Measurements from ENCODE around the gene DNAJB9.
"Not testable (repeated sequence)": the region's sequence is repeated elsewhere in the genome, so short reads cannot be mapped to it uniquely, and the experiment has no call there.

The DNAJB9 gene

DNA sequence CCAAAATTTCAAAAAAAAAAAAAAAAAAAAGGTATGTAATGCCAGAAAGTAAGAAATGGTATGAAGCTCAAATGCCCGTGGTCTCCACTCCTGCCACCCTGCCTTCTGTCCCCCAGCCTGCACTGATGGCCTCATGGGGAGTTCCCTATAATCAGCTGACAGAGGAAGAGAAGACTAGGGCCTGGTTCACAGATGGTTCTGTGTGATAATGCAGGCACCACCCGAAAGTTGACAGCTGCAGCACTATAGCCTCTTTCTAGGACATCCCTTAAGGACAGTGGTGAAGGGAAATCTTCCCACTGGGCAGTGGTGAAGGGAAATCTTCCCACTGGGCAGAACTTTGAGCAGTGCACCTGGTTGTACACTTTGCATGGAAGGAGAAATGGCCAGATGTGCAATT lies 31.4 kb upstream of the DNAJB9 start:
- H3K4me3 ChIP-seq (ENCODE audit: insufficient read depth in 1 of 2, low read depth in 1 of 2, low read length in 2 of 2); H2BK120ac ChIP-seq (ENCODE audit: low read depth, low read length); H2BK15ac ChIP-seq (ENCODE audit: low read depth, poor library complexity, severe bottlenecking); H2BK5ac ChIP-seq (ENCODE audit: low read depth, low read length, poor library complexity, severe bottlenecking); H3K18ac ChIP-seq (ENCODE audit: low read depth in 1 of 2, low read length in 2 of 2); H4K91ac ChIP-seq (ENCODE audit: low read length); H3K9ac ChIP-seq (ENCODE audit: low read length); H3K27me3 ChIP-seq (ENCODE audit: control insufficient read depth in 1 of 2, insufficient read depth in 1 of 2, low read length in 2 of 2); H3K36me3 ChIP-seq (ENCODE audit: control insufficient read depth in 1 of 2, insufficient read depth in 2 of 2, low read depth in 1 of 2, low read length in 2 of 2); H3K4me2 ChIP-seq (ENCODE audit: low read length, poor library complexity, severe bottlenecking); H3K4ac ChIP-seq (ENCODE audit: low read depth in 1 of 2, low read length in 2 of 2); H2AK5ac ChIP-seq (ENCODE audit: low read length, severe bottlenecking); H2AFZ ChIP-seq (ENCODE audit: low read depth, low read length); H3K27ac ChIP-seq (ENCODE audit: low read length, poor library complexity, severe bottlenecking); H3K79me1 ChIP-seq (replicated peaks; ENCODE audit: low read length, poor library complexity, severe bottlenecking); H2BK12ac ChIP-seq (ENCODE audit: low read length in 2 of 2); H4K8ac ChIP-seq (ENCODE audit: low read length); H3K23ac ChIP-seq (ENCODE audit: low read length in 2 of 2); H3K9me3 ChIP-seq (ENCODE audit: control insufficient read depth, low read length); DNase-seq; H3K4me1 ChIP-seq (ENCODE audit: control insufficient read depth, insufficient read depth, low read depth, low read length); H3K14ac ChIP-seq (ENCODE audit: low read length in 2 of 2): not testable (repeated sequence)
- 83% methylated on average over 2 of the region's 2 CpGs for WGBS

DNA sequence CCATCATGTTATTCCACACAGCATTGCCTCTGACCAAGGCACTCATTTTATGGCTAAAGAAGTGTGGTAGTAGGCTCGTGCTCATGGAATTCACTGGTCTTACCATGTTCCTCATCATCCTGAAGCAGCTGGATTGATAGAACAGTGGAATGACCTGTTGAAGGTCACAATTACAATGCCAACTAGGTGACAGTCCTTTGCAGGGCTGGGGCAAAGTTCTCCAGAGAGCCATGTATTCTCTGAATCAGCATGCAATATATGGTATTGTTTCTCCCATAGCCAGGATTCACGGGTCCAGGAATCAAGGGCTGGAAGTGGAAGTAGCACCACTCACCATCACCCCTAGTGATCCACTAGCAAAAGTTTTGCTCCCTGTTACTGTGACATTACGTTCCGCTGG lies 31.0 kb upstream of the DNAJB9 start:
- not testable (repeated sequence) for H2BK15ac ChIP-seq (ENCODE audit: low read depth, poor library complexity, severe bottlenecking); H3K4me3 ChIP-seq (ENCODE audit: insufficient read depth in 1 of 2, low read depth in 1 of 2, low read length in 2 of 2); H2BK120ac ChIP-seq (ENCODE audit: low read depth, low read length); H2AK5ac ChIP-seq (ENCODE audit: low read length, severe bottlenecking); H2AFZ ChIP-seq (ENCODE audit: low read depth, low read length); H3K9me3 ChIP-seq (ENCODE audit: control insufficient read depth, low read length); H3K27ac ChIP-seq (ENCODE audit: low read length, poor library complexity, severe bottlenecking); H3K4ac ChIP-seq (ENCODE audit: low read depth in 1 of 2, low read length in 2 of 2); H3K14ac ChIP-seq (ENCODE audit: low read length in 2 of 2); H3K18ac ChIP-seq (ENCODE audit: low read depth in 1 of 2, low read length in 2 of 2); H4K91ac ChIP-seq (ENCODE audit: low read length); H3K4me2 ChIP-seq (ENCODE audit: low read length, poor library complexity, severe bottlenecking); H2BK5ac ChIP-seq (ENCODE audit: low read depth, low read length, poor library complexity, severe bottlenecking); H3K9ac ChIP-seq (ENCODE audit: low read length); H4K8ac ChIP-seq (ENCODE audit: low read length); H2BK12ac ChIP-seq (ENCODE audit: low read length in 2 of 2); H3K23ac ChIP-seq (ENCODE audit: low read length in 2 of 2); H3K79me1 ChIP-seq (replicated peaks; ENCODE audit: low read length, poor library complexity, severe bottlenecking); DNase-seq; H3K36me3 ChIP-seq (ENCODE audit: control insufficient read depth in 1 of 2, insufficient read depth in 2 of 2, low read depth in 1 of 2, low read length in 2 of 2); H3K4me1 ChIP-seq (ENCODE audit: control insufficient read depth, insufficient read depth, low read depth, low read length); H3K27me3 ChIP-seq (ENCODE audit: control insufficient read depth in 1 of 2, insufficient read depth in 1 of 2, low read length in 2 of 2)
- WGBS, result 91% methylated on average over 4 of the region's 4 CpGs

DNA sequence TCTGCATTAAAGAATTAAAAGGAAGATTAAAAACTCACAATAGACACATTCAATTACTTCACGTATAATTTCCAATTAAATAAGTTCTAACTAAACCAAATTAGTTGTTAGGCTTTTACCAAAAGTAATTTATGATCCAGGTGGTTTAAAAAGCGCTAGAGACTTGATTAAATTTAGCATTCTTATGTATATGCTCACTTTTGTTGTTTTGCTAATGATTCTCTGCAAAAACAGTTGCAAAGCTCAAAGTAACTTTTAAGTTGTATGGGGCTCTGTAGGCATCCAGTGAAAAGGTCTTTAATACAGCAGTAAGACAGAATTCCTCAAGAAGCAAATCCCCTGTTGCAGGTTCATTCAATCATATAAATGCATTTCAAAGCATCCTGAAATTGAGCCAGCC lies 28.2 kb upstream of the DNAJB9 start:
- Histone ChIP-seq H3K9me3 (ENCODE audit: control insufficient read depth, low read length) (no peaks in the 10 kb centered on the region), H2AK5ac (ENCODE audit: low read length, severe bottlenecking) (no peak overlapping the region), H3K18ac (ENCODE audit: low read depth in 1 of 2, low read length in 2 of 2) (no peak overlapping the region), H2BK120ac (ENCODE audit: low read depth, low read length) (no peak overlapping the region), H2BK5ac (ENCODE audit: low read depth, low read length, poor library complexity, severe bottlenecking) (no peak overlapping the region), H4K91ac (ENCODE audit: low read length) (no peak overlapping the region), H3K36me3 (ENCODE audit: control insufficient read depth in 1 of 2, insufficient read depth in 2 of 2, low read depth in 1 of 2, low read length in 2 of 2) (no peaks in the 10 kb centered on the region), H3K4me2 (ENCODE audit: low read length, poor library complexity, severe bottlenecking) (no peak overlapping the region), H2BK12ac (ENCODE audit: low read length in 2 of 2) (no peak overlapping the region), H2AFZ (ENCODE audit: low read depth, low read length) (no peak overlapping the region), H3K4me3 (ENCODE audit: insufficient read depth in 1 of 2, low read depth in 1 of 2, low read length in 2 of 2) (no peak overlapping the region), H3K4me1 (ENCODE audit: control insufficient read depth, insufficient read depth, low read depth, low read length) (no peaks in the 10 kb centered on the region), H3K27me3 (ENCODE audit: control insufficient read depth in 1 of 2, insufficient read depth in 1 of 2, low read length in 2 of 2) (no peaks in the 10 kb centered on the region), H3K14ac (ENCODE audit: low read length in 2 of 2) (no peak overlapping the region), H3K79me1 (replicated peaks; ENCODE audit: low read length, poor library complexity, severe bottlenecking) (no peaks in the 10 kb centered on the region), H2BK15ac (ENCODE audit: low read depth, poor library complexity, severe bottlenecking) (no peak overlapping the region), H3K27ac (ENCODE audit: low read length, poor library complexity, severe bottlenecking) (no peak overlapping the region), H4K8ac (ENCODE audit: low read length) (no peak overlapping the region), H3K9ac (ENCODE audit: low read length) (no peak overlapping the region), H3K23ac (ENCODE audit: low read length in 2 of 2) (no peak overlapping the region), H3K4ac (ENCODE audit: low read depth in 1 of 2, low read length in 2 of 2) (no peak overlapping the region)
- 40% methylated on average over 1 of the region's 2 CpGs for WGBS
- no peak for DNase-seq

DNA sequence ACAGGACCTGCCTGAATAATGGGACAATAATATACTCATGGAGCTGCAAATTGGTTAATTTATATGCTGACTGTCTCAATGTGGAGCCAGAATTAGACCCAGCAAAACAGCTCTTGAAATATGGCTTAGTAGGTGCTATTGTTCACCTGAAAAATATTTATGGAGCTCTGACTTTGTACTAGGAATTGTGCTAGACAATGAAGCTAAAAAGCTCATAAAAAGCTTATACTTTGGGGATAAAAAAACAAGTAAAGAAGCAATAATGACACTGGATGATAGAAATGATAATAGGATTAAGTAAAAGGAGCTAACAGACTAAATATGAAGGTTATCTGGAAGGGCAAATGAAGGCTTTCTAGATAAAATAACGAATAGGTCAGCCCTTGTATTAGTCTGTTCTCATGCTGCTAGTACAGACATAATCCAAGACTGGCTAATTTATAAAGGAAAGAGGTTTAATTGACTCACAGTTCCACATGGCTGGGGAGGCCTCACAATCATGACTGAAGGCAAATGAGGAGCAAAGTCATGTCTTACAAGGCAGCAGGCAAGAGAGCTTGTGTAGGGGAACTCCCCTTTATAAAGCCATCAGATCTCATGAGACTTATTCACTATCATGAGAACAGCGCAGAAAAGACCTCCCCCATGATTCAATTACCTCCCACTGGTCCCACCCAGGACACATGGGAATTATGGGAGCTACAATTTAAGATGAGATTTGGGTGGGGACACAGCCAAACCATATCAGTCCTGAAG lies 21.4 kb upstream of the DNAJB9 start:
- not testable (repeated sequence) for H3K4me2 ChIP-seq (ENCODE audit: low read length, poor library complexity, severe bottlenecking); H3K4ac ChIP-seq (ENCODE audit: low read depth in 1 of 2, low read length in 2 of 2); H4K91ac ChIP-seq (ENCODE audit: low read length); H3K79me1 ChIP-seq (replicated peaks; ENCODE audit: low read length, poor library complexity, severe bottlenecking); H2AFZ ChIP-seq (ENCODE audit: low read depth, low read length); H2AK5ac ChIP-seq (ENCODE audit: low read length, severe bottlenecking); H3K9ac ChIP-seq (ENCODE audit: low read length); H3K27me3 ChIP-seq (ENCODE audit: control insufficient read depth in 1 of 2, insufficient read depth in 1 of 2, low read length in 2 of 2); H2BK120ac ChIP-seq (ENCODE audit: low read depth, low read length); H3K36me3 ChIP-seq (ENCODE audit: control insufficient read depth in 1 of 2, insufficient read depth in 2 of 2, low read depth in 1 of 2, low read length in 2 of 2); H2BK15ac ChIP-seq (ENCODE audit: low read depth, poor library complexity, severe bottlenecking); H3K18ac ChIP-seq (ENCODE audit: low read depth in 1 of 2, low read length in 2 of 2); H3K9me3 ChIP-seq (ENCODE audit: control insufficient read depth, low read length); H3K4me3 ChIP-seq (ENCODE audit: insufficient read depth in 1 of 2, low read depth in 1 of 2, low read length in 2 of 2); H3K14ac ChIP-seq (ENCODE audit: low read length in 2 of 2); H3K27ac ChIP-seq (ENCODE audit: low read length, poor library complexity, severe bottlenecking); DNase-seq; H4K8ac ChIP-seq (ENCODE audit: low read length); H2BK12ac ChIP-seq (ENCODE audit: low read length in 2 of 2); H3K4me1 ChIP-seq (ENCODE audit: control insufficient read depth, insufficient read depth, low read depth, low read length); H3K23ac ChIP-seq (ENCODE audit: low read length in 2 of 2); H2BK5ac ChIP-seq (ENCODE audit: low read depth, low read length, poor library complexity, severe bottlenecking)
- WGBS, result 86% methylated on average over 1 of the region's 2 CpGs
